ENCODE measurements around the gene NAA25. TPM values are rescaled to one million over a fixed set of nuclear protein-coding genes. Genes with fewer than 3 reads are reported as not detected.

The NAA25 gene
- polyA plus RNA-seq, 1 donor from 2014 or later: 30.7 TPM

DNA sequence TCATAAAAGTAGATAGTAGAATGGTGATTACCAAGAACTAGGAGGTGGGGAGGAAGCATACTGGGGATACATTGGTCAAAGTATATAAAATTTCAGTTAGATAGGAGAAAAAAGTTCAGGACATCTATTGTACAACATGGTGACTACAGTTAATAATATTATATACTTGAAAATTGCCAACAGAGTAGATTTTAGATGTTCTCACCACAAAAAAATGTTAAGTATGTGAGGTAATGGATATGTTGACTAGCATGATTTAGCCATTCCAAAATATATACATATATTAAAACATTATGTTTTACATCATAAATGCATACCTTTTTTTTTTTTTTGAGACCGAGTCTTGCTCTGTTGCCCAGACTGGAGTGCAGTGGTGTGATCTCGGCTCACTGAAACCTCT is 126.6 kb downstream of the NAA25 start:
- Histone ChIP-seq H3K4me3 (ENCODE audit: low read length) (no peak overlapping the region), H3K9ac (ENCODE audit: low read length) (no peak overlapping the region), H4K20me1 (ENCODE audit: insufficient read depth) (no peaks in the 10 kb centered on the region), H3K27me3 (ENCODE audit: insufficient read depth, low read depth, low read length) (no peaks in the 10 kb centered on the region), H3K36me3 (ENCODE audit: insufficient read depth, low read length) (no peaks in the 10 kb centered on the region), H3K9me2 (ENCODE audit: insufficient read depth, low read length) (no peaks in the 10 kb centered on the region), H3K79me2 (replicated peaks; ENCODE audit: insufficient read depth, low read length) (no peaks in the 10 kb centered on the region), H3K4me2 (ENCODE audit: low read length) (no peak overlapping the region), H3K9me3 (ENCODE audit: low read length) (no peaks in the 10 kb centered on the region), H3F3A (ENCODE audit: insufficient read depth, low read length, poor library complexity, severe bottlenecking) (no peaks in the 10 kb centered on the region), H3K27ac (ENCODE audit: low read length) (no peak overlapping the region), H2AFZ (ENCODE audit: low read depth, low read length) (no peak overlapping the region)
- TF ChIP-seq EP300 (conservative IDR thresholded peaks at IDR 0.05; ENCODE audit: poor library complexity, severe bottlenecking): no peak
- TF ChIP-seq EZH2 (IDR thresholded peaks at IDR 0.05; ENCODE audit: borderline replicate concordance, insufficient read depth, low read length, poor library complexity, severe bottlenecking): no peak
- no peak for TF ChIP-seq POLR2AphosphoS5 (IDR thresholded peaks at IDR 0.05)
- no peak for TF ChIP-seq SMC3 (conservative IDR thresholded peaks at IDR 0.05; ENCODE audit: poor library complexity)
- TF ChIP-seq, protein P1, sequence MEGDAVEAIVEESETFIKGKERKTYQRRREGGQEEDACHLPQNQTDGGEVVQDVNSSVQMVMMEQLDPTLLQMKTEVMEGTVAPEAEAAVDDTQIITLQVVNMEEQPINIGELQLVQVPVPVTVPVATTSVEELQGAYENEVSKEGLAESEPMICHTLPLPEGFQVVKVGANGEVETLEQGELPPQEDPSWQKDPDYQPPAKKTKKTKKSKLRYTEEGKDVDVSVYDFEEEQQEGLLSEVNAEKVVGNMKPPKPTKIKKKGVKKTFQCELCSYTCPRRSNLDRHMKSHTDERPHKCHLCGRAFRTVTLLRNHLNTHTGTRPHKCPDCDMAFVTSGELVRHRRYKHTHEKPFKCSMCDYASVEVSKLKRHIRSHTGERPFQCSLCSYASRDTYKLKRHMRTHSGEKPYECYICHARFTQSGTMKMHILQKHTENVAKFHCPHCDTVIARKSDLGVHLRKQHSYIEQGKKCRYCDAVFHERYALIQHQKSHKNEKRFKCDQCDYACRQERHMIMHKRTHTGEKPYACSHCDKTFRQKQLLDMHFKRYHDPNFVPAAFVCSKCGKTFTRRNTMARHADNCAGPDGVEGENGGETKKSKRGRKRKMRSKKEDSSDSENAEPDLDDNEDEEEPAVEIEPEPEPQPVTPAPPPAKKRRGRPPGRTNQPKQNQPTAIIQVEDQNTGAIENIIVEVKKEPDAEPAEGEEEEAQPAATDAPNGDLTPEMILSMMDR (IDR thresholded peaks at IDR 0.05; ENCODE audit: poor library complexity, severe bottlenecking): no peak
- no peak for TF ChIP-seq REST (IDR thresholded peaks at IDR 0.05; ENCODE audit: borderline replicate concordance)
- TF ChIP-seq MXI1 (conservative IDR thresholded peaks at IDR 0.05; ENCODE audit: poor library complexity, severe bottlenecking): no peak
- no peak for TF ChIP-seq RAD21 (conservative IDR thresholded peaks at IDR 0.05)
- TF ChIP-seq TAF1 (IDR thresholded peaks at IDR 0.05; ENCODE audit: low read depth): no peak

DNA sequence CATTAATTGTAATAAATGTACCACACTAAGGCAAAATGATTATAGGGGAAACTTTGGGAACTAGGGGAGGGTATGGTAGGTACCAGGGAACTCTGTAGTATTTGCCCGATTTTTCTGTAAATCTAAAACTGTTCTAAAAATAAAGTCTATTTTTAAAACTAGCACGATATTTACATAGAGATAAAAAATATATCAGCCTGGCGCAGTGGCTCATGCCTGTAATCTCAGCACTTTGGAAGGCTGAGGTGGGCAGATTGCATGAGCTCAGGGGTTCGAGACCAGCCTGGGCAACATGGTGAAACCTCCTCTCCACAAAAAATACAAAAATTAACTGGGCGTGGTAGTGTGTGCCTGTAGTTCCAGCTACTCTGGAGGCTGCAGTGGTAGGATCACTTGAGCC is 128.0 kb downstream of the NAA25 start:
- Histone ChIP-seq H2AFZ (ENCODE audit: low read depth, low read length) (no peak overlapping the region), H3K9ac (ENCODE audit: low read length) (no peak overlapping the region), H3K9me3 (ENCODE audit: low read length) (no peaks in the 10 kb centered on the region), H3K9me2 (ENCODE audit: insufficient read depth, low read length) (no peaks in the 10 kb centered on the region), H4K20me1 (ENCODE audit: insufficient read depth) (no peaks in the 10 kb centered on the region), H3K4me3 (ENCODE audit: low read length) (no peak overlapping the region), H3K27ac (ENCODE audit: low read length) (no peak overlapping the region), H3F3A (ENCODE audit: insufficient read depth, low read length, poor library complexity, severe bottlenecking) (no peaks in the 10 kb centered on the region), H3K4me2 (ENCODE audit: low read length) (no peak overlapping the region), H3K27me3 (ENCODE audit: insufficient read depth, low read depth, low read length) (no peaks in the 10 kb centered on the region), H3K79me2 (replicated peaks; ENCODE audit: insufficient read depth, low read length) (no peaks in the 10 kb centered on the region), H3K36me3 (ENCODE audit: insufficient read depth, low read length) (no peaks in the 10 kb centered on the region)
- TF ChIP-seq REST (IDR thresholded peaks at IDR 0.05; ENCODE audit: borderline replicate concordance) (no peak), TAF1 (IDR thresholded peaks at IDR 0.05; ENCODE audit: low read depth) (no peak), RAD21 (conservative IDR thresholded peaks at IDR 0.05) (no peak), MXI1 (conservative IDR thresholded peaks at IDR 0.05; ENCODE audit: poor library complexity, severe bottlenecking) (no peak), EZH2 (IDR thresholded peaks at IDR 0.05; ENCODE audit: borderline replicate concordance, insufficient read depth, low read length, poor library complexity, severe bottlenecking) (no peak), SMC3 (conservative IDR thresholded peaks at IDR 0.05; ENCODE audit: poor library complexity) (no peak), POLR2AphosphoS5 (IDR thresholded peaks at IDR 0.05) (no peak), EP300 (conservative IDR thresholded peaks at IDR 0.05; ENCODE audit: poor library complexity, severe bottlenecking) (no peak)
- TF ChIP-seq, protein P1 (IDR thresholded peaks at IDR 0.05; ENCODE audit: poor library complexity, severe bottlenecking): no peak
